NT2/D1 (cell line): Measurements from ENCODE around the gene PRKACG.

Experiments used
- YY1 ChIP-seq: IDR thresholded peaks from 2 replicates; pipeline ENCODE4 v1.6.1; 2011; ENCODE audit not compliant: insufficient read length, insufficient read depth
- ZNF274 ChIP-seq: IDR thresholded peaks from 2 replicates; pipeline ENCODE4 v1.6.1; 2011; ENCODE audit warnings: mild to moderate bottlenecking, low read depth, low read length

DNA sequence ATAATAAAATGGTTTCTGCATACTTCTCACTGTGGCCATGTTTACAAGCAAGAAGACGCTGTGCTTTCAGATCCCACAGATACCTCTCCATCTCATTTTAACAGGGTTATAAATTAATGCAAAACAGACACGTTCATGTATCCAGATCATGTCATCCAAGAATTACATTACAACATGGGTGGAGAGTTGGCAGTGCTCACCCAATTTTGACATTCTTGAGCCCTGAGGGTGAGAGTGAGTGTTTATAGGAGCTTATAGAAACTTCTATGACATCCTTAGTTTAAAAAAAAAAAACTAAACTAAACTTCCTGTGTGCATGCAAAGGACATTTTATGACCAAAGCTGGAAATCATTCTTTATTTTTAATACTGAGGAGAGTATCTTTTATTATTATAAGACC, 9.1 kb downstream of the PRKACG start:
- TF ChIP-seq YY1, result no peak
- no peak for TF ChIP-seq ZNF274
